HG02798 (cell line): ENCODE results near the gene ORC6.
"Not testable (repeated sequence)": the region's sequence is repeated elsewhere in the genome, so short reads cannot be mapped to it uniquely, and the experiment has no call there.

ENCODE experiments used
- ATAC-seq: cut with Tn5 transposase; IDR thresholded peaks from one replicate; pipeline ENCODE4 v1.9.1; 2021; ENCODE audit warnings: mild to moderate bottlenecking; ENCODE audit not compliant: unreplicated experiment, poor library complexity

ORC6 gene

GRCh38 chr16:46689365-46690280, at the start of gene ORC6:
TSS of gene ORC6 (plus strand) at chr16:46689659. CDS start at chr16:46689706, 47 bp downstream.
- ATAC-seq = peak; percentile 77

GRCh38 chr16:46648656-46649055, 40.8 kb upstream of the ORC6 start:
- no peak for ATAC-seq

- no peak for ATAC-seq
These were observed 39.7 kb upstream of the ORC6 start for GRCh38 chr16:46649588-46650253.

GRCh38 chr16:46650254-46650623, 39.2 kb upstream of the ORC6 start:
- no peak for ATAC-seq

- no peak for ATAC-seq
These were observed 38.2 kb upstream of the ORC6 start for GRCh38 chr16:46651305-46651704.

- ATAC-seq = peak; percentile 95
These were observed 30.5 kb upstream of the ORC6 start for GRCh38 chr16:46658925-46659324.

- ATAC-seq = no peak
These were observed 27.3 kb upstream of the ORC6 start for GRCh38 chr16:46662123-46662522.

GRCh38 chr16:46673320-46674013, 16.0 kb upstream of the ORC6 start:
- ATAC-seq = peak; percentile 85

GRCh38 chr16:46677943-46678342, 11.5 kb upstream of the ORC6 start:
- not testable (repeated sequence) for ATAC-seq

GRCh38 chr16:46681867-46682266, 7.6 kb upstream of the ORC6 start:
- not testable (repeated sequence) for ATAC-seq

GRCh38 chr16:46686815-46687473, 2.5 kb upstream of the ORC6 start:
- ATAC-seq = no peak

GRCh38 chr16:46687486-46687885, 2.0 kb upstream of the ORC6 start:
- no peak for ATAC-seq

GRCh38 chr16:46688101-46688653, 1.3 kb upstream of the ORC6 start:
- no peak for ATAC-seq

GRCh38 chr16:46688654-46689364, 650 bp upstream of the ORC6 start, which contains the start of gene VPS35:
TSS of gene VPS35 (minus strand) at chr16:46689178. CDS start at chr16:46689133, 45 bp downstream.
- peak; percentile 86 for ATAC-seq

GRCh38 chr16:46690281-46691178, 1.1 kb downstream of the ORC6 start:
- no peak for ATAC-seq

- ATAC-seq = no peak
These were observed 2.3 kb downstream of the ORC6 start for GRCh38 chr16:46691726-46692125.

- no peak for ATAC-seq
These were observed 4.1 kb downstream of the ORC6 start for GRCh38 chr16:46693598-46693997.

GRCh38 chr16:46695937-46696336, 6.5 kb downstream of the ORC6 start:
- ATAC-seq = no peak
